ENCODE results near the gene LHX3.

The LHX3 gene

GRCh38 chr9:136191960-136192286, 13.0 kb downstream of the LHX3 start:
- no peak for DNase-seq (ENCODE audit: low read depth in 1 of 2, low spot score in 1 of 2)
- TF ChIP-seq GABPA (IDR thresholded peaks at IDR 0.05; ENCODE audit: low read depth) = no peak
- TF ChIP-seq SPI1 (IDR thresholded peaks at IDR 0.05; ENCODE audit: borderline replicate concordance, low read depth) = no peak
- TF ChIP-seq REST (IDR thresholded peaks at IDR 0.05; ENCODE audit: insufficient replicate concordance, low read depth) = no peak
- TF ChIP-seq POLR2AphosphoS5 (IDR thresholded peaks at IDR 0.05; ENCODE audit: low read depth) = no peak
- TF ChIP-seq CTCF (IDR thresholded peaks at IDR 0.05; ENCODE audit: insufficient read depth, low read length) = no peak
- H3K27ac ChIP-seq (replicated peaks) = no peak overlapping the region
- H3K27me3 ChIP-seq (ENCODE audit: insufficient read depth, poor library complexity, severe bottlenecking) = peaks cover 62% of the 10 kb centered on the region
- no peak overlapping the region for H3K4me3 ChIP-seq (replicated peaks; ENCODE audit: insufficient read depth, low read length)

- TF ChIP-seq REST (IDR thresholded peaks at IDR 0.05; ENCODE audit: insufficient replicate concordance, low read depth) = no peak
- no peak for TF ChIP-seq CTCF (IDR thresholded peaks at IDR 0.05; ENCODE audit: insufficient read depth, low read length)
- TF ChIP-seq GABPA (IDR thresholded peaks at IDR 0.05; ENCODE audit: low read depth) = no peak
- TF ChIP-seq POLR2AphosphoS5 (IDR thresholded peaks at IDR 0.05; ENCODE audit: low read depth) = no peak
- TF ChIP-seq SPI1 (IDR thresholded peaks at IDR 0.05; ENCODE audit: borderline replicate concordance, low read depth) = no peak
- Histone ChIP-seq H3K27ac (replicated peaks) (no peak overlapping the region), H3K27me3 (ENCODE audit: insufficient read depth, poor library complexity, severe bottlenecking) (peaks cover 56% of the 10 kb centered on the region), H3K4me3 (replicated peaks; ENCODE audit: insufficient read depth, low read length) (no peak overlapping the region)
- no peak for DNase-seq (ENCODE audit: low read depth in 1 of 2, low spot score in 1 of 2)
Observed at GRCh38 chr9:136191099-136191959, 13.6 kb downstream of the LHX3 start.

- no peak overlapping the region for H3K27ac ChIP-seq (replicated peaks)
- peaks cover 52% of the 10 kb centered on the region for H3K27me3 ChIP-seq (ENCODE audit: insufficient read depth, poor library complexity, severe bottlenecking)
- H3K4me3 ChIP-seq (replicated peaks; ENCODE audit: insufficient read depth, low read length) = no peak overlapping the region
- TF ChIP-seq POLR2AphosphoS5 (IDR thresholded peaks at IDR 0.05; ENCODE audit: low read depth) = no peak
- TF ChIP-seq GABPA (IDR thresholded peaks at IDR 0.05; ENCODE audit: low read depth) = no peak
- no peak for TF ChIP-seq CTCF (IDR thresholded peaks at IDR 0.05; ENCODE audit: insufficient read depth, low read length)
- no peak for TF ChIP-seq SPI1 (IDR thresholded peaks at IDR 0.05; ENCODE audit: borderline replicate concordance, low read depth)
- TF ChIP-seq REST (IDR thresholded peaks at IDR 0.05; ENCODE audit: insufficient replicate concordance, low read depth) = no peak
- no peak for DNase-seq (ENCODE audit: low read depth in 1 of 2, low spot score in 1 of 2)
Observed at GRCh38 chr9:136190656-136191055, 14.3 kb downstream of the LHX3 start.
